GM12878 (cell line): ENCODE measurements around the gene PAN3. TPM values are rescaled to one million over a fixed set of nuclear protein-coding genes. Genes with fewer than 3 reads are reported as not detected.

ENCODE experiments used
- ATAC-seq: fragments of 200-7000 bp; cut with Tn5 transposase; 3 replicates; pipeline ENCODE4 v1.9.1; 2020; ENCODE audit warnings: mild to moderate bottlenecking, moderate library complexity
- BruUV-seq: library from RNA; stranded (reverse); fragments of 400-500 nt; replicated peaks from 2 replicates; lab custom pipeline; 2021; lab: Mats Ljungman, UMichigan
- CTCF ChIA-PET: fragments of 300-600 bp; sonication (Branson Sonifier 250); formaldehyde crosslinking; extraction: SDS; loops from one replicate; lab custom pipeline; 2021; ENCODE audit warnings: inconsistent platforms; lab: Yijun Ruan, JAX
- POLR2A ChIA-PET: fragments of 350-600 bp; formaldehyde crosslinking; extraction: SDS; loops from one replicate; lab custom pipeline; 2021; ENCODE audit warnings: inconsistent platforms; lab: Charles Lee
- RAD21 ChIA-PET: fragments of 300-600 bp; sonication (Branson Sonifier 250); formaldehyde crosslinking; loops from one replicate; lab custom pipeline; 2023; ENCODE audit warnings: antibody characterized with exemption; ENCODE audit not compliant: unreplicated experiment; lab: Charles Lee
- SMC1A ChIA-PET: fragments of 300-600 bp; sonication (Branson Sonifier 250); formaldehyde crosslinking; loops from one replicate; lab custom pipeline; 2023; ENCODE audit not compliant: unreplicated experiment, uncharacterized antibody; lab: Charles Lee
- DNase-seq: peaks from one replicate; pipeline ENCODE4 v3.0.0-alpha.2; 2011; ENCODE audit warnings: low read depth, low spot score
- FAIRE-seq: peaks from 3 replicates; lab custom pipeline; 2011; peaks lifted over from hg19 to GRCh38; lab: Jason Lieb, UNC
- H2AFZ ChIP-seq: 2 replicates; pipeline ENCODE4 v1.6.0; 2011; ENCODE audit warnings: low read depth, low read length, control low read depth; ENCODE audit not compliant: control insufficient read depth
- H3K27ac ChIP-seq: 2 replicates; pipeline ENCODE4 v1.5.1; 2011; ENCODE audit warnings: control low read depth; ENCODE audit not compliant: control insufficient read depth, insufficient read depth
- H3K27me3 ChIP-seq, 2 experiments: replicated peaks in 1 of 2; 2 replicates each; pipeline versions ENCODE4 v1.6.0 to v1.6.1; 2011; ENCODE audit warnings: low read length in 1 of 2; ENCODE audit not compliant: control insufficient read depth in 2 of 2, insufficient read depth in 2 of 2
- H3K36me3 ChIP-seq, 2 experiments: 2 replicates each; pipeline ENCODE4 v1.5.1; 2011; ENCODE audit warnings: low read length in 1 of 2; ENCODE audit not compliant: control insufficient read depth in 2 of 2, insufficient read depth in 2 of 2
- H3K4me1 ChIP-seq: 2 replicates; pipeline ENCODE4 v1.6.1; 2011; ENCODE audit warnings: mild to moderate bottlenecking, low read length, moderate library complexity, mixed read lengths; ENCODE audit not compliant: control insufficient read depth, insufficient read depth
- H3K4me2 ChIP-seq: 2 replicates; pipeline ENCODE4 v1.6.0; 2011; ENCODE audit warnings: control low read depth; ENCODE audit not compliant: control insufficient read depth, insufficient read depth
- H3K4me3 ChIP-seq: fragments of 200-600 bp; sonication (generic); 2 replicates; pipeline ENCODE4 v1.5.1; 2016
- H3K79me2 ChIP-seq: 2 replicates; pipeline ENCODE4 v1.6.0; 2011; ENCODE audit warnings: low read length; ENCODE audit not compliant: control insufficient read depth, insufficient read depth
- H3K9ac ChIP-seq: 2 replicates; pipeline ENCODE4 v1.8.0; 2011; ENCODE audit warnings: low read length, control low read depth, mixed read lengths; ENCODE audit not compliant: control insufficient read depth, insufficient read depth
- H3K9me3 ChIP-seq: replicated peaks from 3 replicates; pipeline ENCODE4 v1.5.1; 2011; ENCODE audit warnings: mild to moderate bottlenecking, low read length; ENCODE audit not compliant: control insufficient read depth, insufficient read depth
- H4K20me1 ChIP-seq: 2 replicates; pipeline ENCODE4 v1.6.0; 2011; ENCODE audit not compliant: control insufficient read depth, insufficient read depth
- ATF7 ChIP-seq: fragments of 450-650 bp; IDR thresholded peaks from 2 replicates; pipeline ENCODE4 v1.6.1; 2016; ENCODE audit warnings: low read depth, mild to moderate bottlenecking
- JUNB ChIP-seq: IDR thresholded peaks from 2 replicates; pipeline ENCODE4 v1.6.1; 2016; ENCODE audit warnings: antibody characterized with exemption, mild to moderate bottlenecking
- TBL1XR1 ChIP-seq: IDR thresholded peaks from 2 replicates; pipeline ENCODE4 v1.6.1; 2012; ENCODE audit warnings: low read depth, low read length, improper control_type of control experiment
- WGBS: methylation state at CpG from one replicate; pipeline ENCODE4 v1.1.6; 2016; ENCODE audit warnings: low lambda C conversion rate; ENCODE audit not compliant: insufficient replicate concordance, insufficient coverage; ENCODE audit errors: missing lambda C conversion rate; 5-methylcytosine and 5-hydroxymethylcytosine counted together
- in situ Hi-C: fragments of 300-500 bp; cut with MboI; formaldehyde crosslinking; loops from 9 replicates; pipeline ENCODE4 v1.14.3; 2018; ENCODE audit warnings: mixed read lengths
- intact Hi-C: fragments of 100-400 bp; cut with micrococcal nuclease; formaldehyde crosslinking; loops from one replicate; pipeline ENCODE4 v1.14.2; 2022; ENCODE audit not compliant: unreplicated experiment
- polyA plus RNA-seq, 11 experiments: library from polyadenylated mRNA; depleted of rRNA in 4 of 11; unstranded in 6 of 11; stranded (reverse) in 5 of 11; fragments of >200 nt; fragmentation: Nextera tagmentation in 4 of 11; fragmentation: Illumina TruSeq in 1 of 11; extraction: Ambion mirVana in 4 of 11; extraction: Trizol in 1 of 11; gene quantifications; 1 replicate in 1 of 11; 2 replicates in 10 of 11; pipeline versions ENCODE4 v1.2.1 to v1.2.3, GENCODE V29; 2011 to 2016; ENCODE audit warnings: inconsistent platforms in 2 of 11, missing spikeins in 2 of 11, low read depth in 1 of 11
- total RNA-seq, 4 experiments: library from RNA; depleted of rRNA in 3 of 4; stranded (reverse); fragments of >200 nt in 3 of 4; fragmentation: Illumina TruSeq in 1 of 4; extraction: Trizol in 1 of 4; gene quantifications; 2 replicates each; pipeline versions ENCODE4 v1.2.1 to v1.2.3, GENCODE V29; 2013 to 2021
- TF ChIP-seq, protein P1 (sequence below): IDR thresholded peaks from 2 replicates; pipeline ENCODE4 v1.6.1; 2012; ENCODE audit warnings: low read depth, low read length, improper control_type of control experiment
- TF ChIP-seq, protein P2 (sequence below): fragments of 450-650 bp; IDR thresholded peaks from 2 replicates; pipeline ENCODE4 v1.6.1; 2018; ENCODE audit warnings: mild to moderate bottlenecking, low read depth, moderate library complexity; ENCODE audit not compliant: partially characterized antibody

PAN3 gene
- total and polyA plus RNA-seq, 10 of the 15 experiments (the other 5 are each of a cell fraction or from before 2014, with no cell fraction given): 13.0 to 33.3 (median 19.9) TPM

DNA sequence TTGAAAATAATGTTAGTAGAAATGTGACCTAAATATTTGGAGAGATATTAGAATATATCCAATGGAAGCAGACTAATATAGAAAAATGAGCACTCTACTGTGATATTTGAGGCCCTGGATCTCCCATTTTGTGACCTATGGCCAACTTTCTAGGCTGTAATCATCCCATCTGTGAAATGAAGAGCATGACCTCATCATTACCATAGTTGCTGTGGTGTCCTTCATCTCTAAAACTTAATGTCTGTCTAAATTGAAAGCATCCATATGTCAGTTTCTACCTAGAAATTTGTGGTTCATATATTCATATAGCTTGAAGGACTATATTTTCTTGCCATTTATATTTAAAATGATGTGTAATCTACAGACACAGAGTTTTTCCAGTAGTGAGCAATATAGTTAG lies 41.6 kb downstream of the PAN3 start:
- Histone ChIP-seq H3K79me2 (0 out of 2 replicates have a peak, but pooled peaks cover 2% of the 10 kb centered on the region), H3K36me3 (peaks cover 0 to 10% of the 10 kb centered on the region in 2 experiments; a peak in 2 of 4 replicates), H3K4me2 (no peak overlapping the region), H3K27ac (no peak overlapping the region), H3K4me3 (no peak overlapping the region), H3K27me3 (no peaks in the 10 kb centered on the region), H3K9me3 (no peaks in the 10 kb centered on the region), H2AFZ (no peak overlapping the region), H4K20me1 (no peaks in the 10 kb centered on the region), H3K9ac (no peak overlapping the region), H3K4me1 (no peaks in the 10 kb centered on the region)
- ChIA-PET RAD21 (no interaction called here), SMC1A (no interaction called here), CTCF (interaction anchor here (1.0 kb wide), 1 partner anchor 18 kb away, joined by 3 read pairs; no protein-coding TSS in a partner anchor), POLR2A (no interaction called here)
- in situ Hi-C loops (no loop called here), intact Hi-C loops (loop anchor here (5.0 kb wide), 1 partner anchor 37 kb away; no protein-coding TSS in a partner anchor)
- ATAC-seq: peak; percentile 41; the same call in 2 of the 3 replicates
- TF ChIP-seq TBL1XR1: no peak
- TF ChIP-seq ATF7: peak; percentile 21; the same call in 1 of the 2 replicates
- TF ChIP-seq JUNB: peak; percentile 10; the same call in 1 of the 2 replicates
- BruUV-seq: no TSS peak
- no peak for DNase-seq
- peak; percentile 65 for FAIRE-seq

DNA sequence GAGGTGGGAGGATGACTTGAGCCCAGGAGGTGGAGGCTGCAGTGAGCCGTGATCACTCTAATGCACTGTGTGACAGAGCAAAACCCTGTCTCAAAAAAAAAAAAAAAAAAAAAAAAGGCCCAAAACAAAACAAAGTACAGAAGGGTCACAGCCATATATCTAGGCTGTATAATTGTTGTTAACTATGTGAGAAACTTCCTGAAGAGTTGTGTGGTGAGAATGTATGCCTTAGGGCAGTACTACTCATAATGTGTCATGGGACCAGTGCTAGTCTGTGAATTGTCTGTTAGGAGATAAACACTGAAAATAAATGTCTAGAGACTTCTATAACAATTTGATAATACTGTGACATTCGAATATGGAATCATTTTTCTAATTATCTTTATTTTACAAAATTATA lies 43.1 kb downstream of the PAN3 start:
- WGBS: 98% methylated on average over 2 of the region's 2 CpGs

More for the DNA sequence above, 43.1 kb downstream of the PAN3 start:
- in situ Hi-C loops (no loop called here), intact Hi-C loops (loop anchor here (5.0 kb wide), 1 partner anchor 36 kb away; no protein-coding TSS in a partner anchor)
- Histone ChIP-seq H3K27me3 (no peaks in the 10 kb centered on the region), H3K9ac (no peak overlapping the region), H3K4me1 (no peaks in the 10 kb centered on the region), H3K9me3 (no peaks in the 10 kb centered on the region), H2AFZ (no peak overlapping the region), H4K20me1 (no peaks in the 10 kb centered on the region), H3K79me2 (0 out of 2 replicates have a peak, but pooled peaks cover 2% of the 10 kb centered on the region), H3K4me3 (no peak overlapping the region), H3K36me3 (peaks cover 0 to 7% of the 10 kb centered on the region in 2 experiments; a peak in 2 of 4 replicates), H3K4me2 (no peak overlapping the region), H3K27ac (no peak overlapping the region)
- ChIA-PET CTCF (no interaction called here), SMC1A (no interaction called here), POLR2A (no interaction called here), RAD21 (no interaction called here)
- BruUV-seq: no TSS peak
- DNase-seq (no peak), FAIRE-seq (no peak), ATAC-seq (no peak; the same call in 2 of the 3 replicates)
- TF ChIP-seq, protein P1, sequence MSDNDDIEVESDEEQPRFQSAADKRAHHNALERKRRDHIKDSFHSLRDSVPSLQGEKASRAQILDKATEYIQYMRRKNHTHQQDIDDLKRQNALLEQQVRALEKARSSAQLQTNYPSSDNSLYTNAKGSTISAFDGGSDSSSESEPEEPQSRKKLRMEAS: no peak
- TF ChIP-seq, protein P2, sequence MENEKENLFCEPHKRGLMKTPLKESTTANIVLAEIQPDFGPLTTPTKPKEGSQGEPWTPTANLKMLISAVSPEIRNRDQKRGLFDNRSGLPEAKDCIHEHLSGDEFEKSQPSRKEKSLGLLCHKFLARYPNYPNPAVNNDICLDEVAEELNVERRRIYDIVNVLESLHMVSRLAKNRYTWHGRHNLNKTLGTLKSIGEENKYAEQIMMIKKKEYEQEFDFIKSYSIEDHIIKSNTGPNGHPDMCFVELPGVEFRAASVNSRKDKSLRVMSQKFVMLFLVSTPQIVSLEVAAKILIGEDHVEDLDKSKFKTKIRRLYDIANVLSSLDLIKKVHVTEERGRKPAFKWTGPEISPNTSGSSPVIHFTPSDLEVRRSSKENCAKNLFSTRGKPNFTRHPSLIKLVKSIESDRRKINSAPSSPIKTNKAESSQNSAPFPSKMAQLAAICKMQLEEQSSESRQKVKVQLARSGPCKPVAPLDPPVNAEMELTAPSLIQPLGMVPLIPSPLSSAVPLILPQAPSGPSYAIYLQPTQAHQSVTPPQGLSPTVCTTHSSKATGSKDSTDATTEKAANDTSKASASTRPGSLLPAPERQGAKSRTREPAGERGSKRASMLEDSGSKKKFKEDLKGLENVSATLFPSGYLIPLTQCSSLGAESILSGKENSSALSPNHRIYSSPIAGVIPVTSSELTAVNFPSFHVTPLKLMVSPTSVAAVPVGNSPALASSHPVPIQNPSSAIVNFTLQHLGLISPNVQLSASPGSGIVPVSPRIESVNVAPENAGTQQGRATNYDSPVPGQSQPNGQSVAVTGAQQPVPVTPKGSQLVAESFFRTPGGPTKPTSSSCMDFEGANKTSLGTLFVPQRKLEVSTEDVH: no peak
